NK-92 (cell line): Measurements from ENCODE around the gene BFSP1.

ENCODE experiments used
- DNase-seq: peaks from one replicate; lab custom pipeline; 2025; ENCODE audit not compliant: unreplicated experiment; lab: John Stamatoyannopoulos, UW

Gene BFSP1

GRCh38 chr20:17524560-17524959 lies 6.6 kb downstream of the BFSP1 start:
- no peak for DNase-seq

GRCh38 chr20:17523326-17523725 lies 7.9 kb downstream of the BFSP1 start:
- DNase-seq = no peak

GRCh38 chr20:17522528-17522927 lies 8.7 kb downstream of the BFSP1 start:
- DNase-seq = no peak

- no peak for DNase-seq
These were observed 10.6 kb downstream of the BFSP1 start for GRCh38 chr20:17520583-17520982.

GRCh38 chr20:17519606-17520285 lies 11.4 kb downstream of the BFSP1 start:
- DNase-seq = no peak

GRCh38 chr20:17518339-17519052 lies 12.7 kb downstream of the BFSP1 start:
- no peak for DNase-seq

- no peak for DNase-seq
These were observed 16.1 kb downstream of the BFSP1 start for GRCh38 chr20:17515053-17515452.

- no peak for DNase-seq
These were observed 17.2 kb downstream of the BFSP1 start for GRCh38 chr20:17513939-17514338.

- no peak for DNase-seq
These were observed 19.8 kb downstream of the BFSP1 start for GRCh38 chr20:17511401-17511800.

GRCh38 chr20:17510548-17510947 lies 20.6 kb downstream of the BFSP1 start:
- no peak for DNase-seq

GRCh38 chr20:17508756-17509155 lies 22.4 kb downstream of the BFSP1 start:
- DNase-seq = no peak

- DNase-seq = no peak
These were observed 23.6 kb downstream of the BFSP1 start for GRCh38 chr20:17507531-17507930.

- no peak for DNase-seq
These were observed 24.1 kb downstream of the BFSP1 start for GRCh38 chr20:17507032-17507431.

- no peak for DNase-seq
These were observed 25.3 kb downstream of the BFSP1 start for GRCh38 chr20:17505636-17506517.

- DNase-seq = no peak
These were observed 26.1 kb downstream of the BFSP1 start for GRCh38 chr20:17504898-17505635.

GRCh38 chr20:17504066-17504897 lies 26.9 kb downstream of the BFSP1 start:
- no peak for DNase-seq

GRCh38 chr20:17503301-17504065 lies 27.7 kb downstream of the BFSP1 start:
- no peak for DNase-seq

GRCh38 chr20:17502105-17502504 lies 29.1 kb downstream of the BFSP1 start:
- DNase-seq = no peak

- no peak for DNase-seq
These were observed 29.5 kb downstream of the BFSP1 start for GRCh38 chr20:17501701-17502100.
